Omental fat pad (tissue), 4 donors: ENCODE results near the gene FERMT2. TPM values are rescaled to one million over a fixed set of nuclear protein-coding genes. Genes with fewer than 3 reads are reported as not detected.

Experiments
- ATAC-seq: fragments of 150-250 bp; one replicate; pipeline ENCODE4 v1.9.1; 2016; ENCODE audit warnings: mild to moderate bottlenecking, moderate library complexity; ENCODE audit not compliant: low FRiP score
- DNase-seq: peaks from one replicate; pipeline ENCODE4 v3.0.0-alpha.2; 2019; ENCODE audit warnings: low spot score
- total RNA-seq, 4 donors: library from RNA; depleted of rRNA; stranded (reverse); fragments of >200 nt; gene quantifications; one replicate each; pipeline ENCODE4 v1.1.0, GENCODE V29; 2016
- TF ChIP-seq, protein P1 (sequence below), 3 donors: fragments of 450-650 bp; IDR thresholded peaks; one replicate each; pipeline ENCODE4 v1.5.1; 2016 to 2017; ENCODE audit warnings: antibody characterized with exemption in 3 of 3, mild to moderate bottlenecking in 3 of 3, moderate library complexity in 2 of 3

Gene FERMT2
- total RNA-seq, 4 donors from 2014 or later, result 158 to 209 (median 164) TPM

DNA sequence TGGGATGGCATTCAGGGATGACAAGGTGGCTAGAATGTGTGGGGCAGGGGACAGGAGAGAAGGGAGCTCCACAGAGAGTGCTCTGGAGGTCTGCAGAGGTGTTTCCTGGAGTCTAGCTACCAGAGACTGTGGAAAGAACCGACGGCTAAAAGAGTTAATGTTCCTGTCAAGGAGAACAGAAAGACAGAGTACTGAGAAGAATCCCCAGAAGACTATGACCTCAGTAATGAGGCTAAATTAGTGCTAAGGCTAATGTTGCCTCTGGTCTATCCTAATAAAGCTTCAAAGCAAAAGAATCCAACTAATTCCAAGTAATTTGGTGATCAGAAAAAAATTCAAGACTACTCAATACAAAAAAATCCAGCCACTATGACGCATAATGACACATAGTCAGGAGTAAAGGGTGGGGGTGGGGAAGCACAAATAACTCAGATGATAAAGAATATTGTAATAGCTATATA is 44.7 kb downstream of the FERMT2 start:
- no peak for DNase-seq
- peak; percentile 35 for ATAC-seq
- TF ChIP-seq, protein P1, sequence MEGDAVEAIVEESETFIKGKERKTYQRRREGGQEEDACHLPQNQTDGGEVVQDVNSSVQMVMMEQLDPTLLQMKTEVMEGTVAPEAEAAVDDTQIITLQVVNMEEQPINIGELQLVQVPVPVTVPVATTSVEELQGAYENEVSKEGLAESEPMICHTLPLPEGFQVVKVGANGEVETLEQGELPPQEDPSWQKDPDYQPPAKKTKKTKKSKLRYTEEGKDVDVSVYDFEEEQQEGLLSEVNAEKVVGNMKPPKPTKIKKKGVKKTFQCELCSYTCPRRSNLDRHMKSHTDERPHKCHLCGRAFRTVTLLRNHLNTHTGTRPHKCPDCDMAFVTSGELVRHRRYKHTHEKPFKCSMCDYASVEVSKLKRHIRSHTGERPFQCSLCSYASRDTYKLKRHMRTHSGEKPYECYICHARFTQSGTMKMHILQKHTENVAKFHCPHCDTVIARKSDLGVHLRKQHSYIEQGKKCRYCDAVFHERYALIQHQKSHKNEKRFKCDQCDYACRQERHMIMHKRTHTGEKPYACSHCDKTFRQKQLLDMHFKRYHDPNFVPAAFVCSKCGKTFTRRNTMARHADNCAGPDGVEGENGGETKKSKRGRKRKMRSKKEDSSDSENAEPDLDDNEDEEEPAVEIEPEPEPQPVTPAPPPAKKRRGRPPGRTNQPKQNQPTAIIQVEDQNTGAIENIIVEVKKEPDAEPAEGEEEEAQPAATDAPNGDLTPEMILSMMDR (IDR thresholded peaks at IDR 0.05), result no peak

- TF ChIP-seq, protein P1 (IDR thresholded peaks at IDR 0.05), result no peak
- DNase-seq, result no peak
- peak; percentile 53 for ATAC-seq
Observed at GRCh38 chr14:52902971-52903619, 47.8 kb downstream of the FERMT2 start.

- TF ChIP-seq, protein P1 (IDR thresholded peaks at IDR 0.05), result no peak
Observed at GRCh38 chr14:52901357-52901980, 49.4 kb downstream of the FERMT2 start.

GRCh38 chr14:52900731-52901130 is 50.1 kb downstream of the FERMT2 start:
- TF ChIP-seq, protein P1 (IDR thresholded peaks at IDR 0.05), result no peak
- DNase-seq, result no peak
- ATAC-seq, result no peak

More at GRCh38 chr14:52901357-52901980, 49.4 kb downstream of the FERMT2 start:
- no peak for DNase-seq
- ATAC-seq, result no peak

- ATAC-seq, result no peak
- DNase-seq, result no peak
- TF ChIP-seq, protein P1 (IDR thresholded peaks at IDR 0.05), result no peak
Observed at GRCh38 chr14:52898496-52898895, 52.4 kb downstream of the FERMT2 start.

DNA sequence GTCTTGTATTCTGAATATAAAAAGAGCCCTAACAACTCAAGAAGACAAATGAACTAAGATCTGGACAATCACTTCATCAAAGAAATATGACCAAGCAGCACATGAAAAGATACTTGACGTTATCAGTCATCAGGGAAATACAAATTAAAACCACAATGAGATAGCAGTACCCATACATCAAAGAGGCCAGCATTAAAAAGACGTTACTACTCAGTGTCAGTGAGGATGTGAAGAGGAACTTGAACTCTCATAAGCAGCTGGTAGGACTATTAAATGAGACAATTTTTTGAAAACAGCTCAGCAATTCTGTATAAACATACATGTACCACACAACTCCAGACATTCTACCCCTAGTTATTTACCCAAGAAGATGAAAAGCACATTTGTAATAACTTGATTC is 55.9 kb downstream of the FERMT2 start:
- no peak for DNase-seq
- TF ChIP-seq, protein P1 (IDR thresholded peaks at IDR 0.05), result no peak
- no peak for ATAC-seq

- TF ChIP-seq, protein P1 (IDR thresholded peaks at IDR 0.05), result no peak
- no peak for ATAC-seq
- no peak for DNase-seq
Observed at GRCh38 chr14:52891800-52892199, 59.0 kb downstream of the FERMT2 start.
